ENCODE data around the gene GTPBP3. TPM values are rescaled to one million over a fixed set of nuclear protein-coding genes. Genes with fewer than 3 reads are reported as not detected.

The GTPBP3 gene
- total RNA-seq, 1 experiment from 2014 or later, result 21.5 TPM

DNA sequence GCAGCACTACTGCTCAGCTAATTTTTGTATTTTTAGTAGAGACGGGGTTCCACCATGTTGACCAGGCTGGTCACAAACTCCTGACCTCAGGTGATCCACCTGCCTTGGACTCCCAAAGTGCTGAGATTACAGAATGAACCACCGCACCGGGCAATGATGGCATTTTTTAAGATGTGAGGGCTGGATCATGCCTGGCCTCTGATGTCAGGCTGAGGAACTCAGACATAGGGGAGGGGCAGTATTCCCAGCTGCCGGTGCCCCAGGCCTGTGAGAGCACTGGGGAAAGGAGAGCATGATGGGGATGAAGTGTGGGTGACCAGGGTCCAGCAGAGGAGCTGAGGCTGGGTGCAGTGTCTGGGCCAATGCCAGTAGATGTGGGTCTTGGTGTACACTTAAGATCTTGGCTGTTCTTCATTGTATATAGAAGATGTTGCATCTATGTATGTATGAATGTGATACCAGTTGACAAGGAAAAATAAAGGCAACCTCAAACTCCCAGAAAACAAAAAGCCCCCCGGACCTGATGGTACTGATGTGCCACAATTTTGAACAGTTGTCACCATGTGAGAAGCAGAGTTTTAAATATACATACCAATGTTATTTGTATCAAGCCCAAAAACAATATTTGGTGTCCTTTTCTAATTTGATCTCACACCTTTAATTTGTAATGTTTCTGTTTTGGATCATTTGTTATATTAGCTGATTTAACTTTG, 43.2 kb downstream of the GTPBP3 start:
- no peak for DNase-seq (ENCODE audit: low spot score)

DNA sequence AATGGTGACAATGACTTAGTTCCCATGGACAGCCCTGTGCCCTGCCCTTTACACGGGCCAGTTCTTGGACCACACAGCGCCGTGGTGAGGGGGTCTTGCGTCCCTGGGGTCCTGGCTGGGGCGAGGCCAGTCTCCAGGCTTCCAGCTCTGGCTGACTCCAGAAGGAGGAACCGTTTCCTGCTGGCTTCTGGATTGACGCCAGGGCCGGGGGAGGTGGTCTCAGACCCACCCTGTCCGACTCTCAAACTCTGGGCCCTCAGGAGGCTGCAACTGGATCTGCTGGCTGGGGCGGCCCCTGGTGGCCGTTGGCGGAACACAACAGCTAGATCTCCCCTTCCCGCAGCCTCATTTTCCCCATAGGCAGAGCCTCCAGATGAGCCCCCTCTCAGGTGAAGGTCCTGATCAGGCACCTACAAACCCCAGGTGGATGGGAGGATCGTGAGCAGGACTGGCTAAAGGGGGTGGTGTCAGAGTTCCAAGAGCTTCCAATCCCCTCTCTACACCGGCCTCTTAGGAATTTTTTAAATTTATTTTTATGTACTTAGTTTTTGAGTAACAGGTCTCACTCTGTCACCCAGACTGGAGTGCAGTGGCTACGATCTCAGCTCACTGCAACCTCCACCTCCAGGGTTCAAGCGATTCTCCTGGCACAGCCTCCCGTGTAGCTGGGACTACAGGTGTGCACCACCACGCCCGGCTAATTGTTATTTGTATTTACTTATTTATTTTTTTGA, 48.7 kb downstream of the GTPBP3 start:
- peak; percentile 43 for DNase-seq (ENCODE audit: low spot score)

DNA sequence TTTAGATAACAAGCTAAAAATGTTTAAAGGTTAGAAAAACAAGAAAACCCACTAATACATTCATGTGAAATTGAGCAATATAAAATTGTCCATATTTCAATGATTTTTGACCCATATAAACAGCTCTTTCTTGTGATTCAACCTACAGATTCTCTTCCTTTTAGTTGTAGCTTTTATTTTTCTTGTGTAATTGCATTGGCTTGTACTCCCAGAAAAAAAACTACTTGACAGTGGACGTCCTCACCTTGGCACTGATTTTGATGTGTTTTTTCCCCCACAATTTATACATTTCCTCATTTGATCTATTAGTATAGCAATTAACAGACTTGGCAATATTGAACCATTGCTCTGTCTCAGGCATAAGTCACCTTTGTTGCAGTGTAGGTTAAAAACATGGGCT, 51.9 kb downstream of the GTPBP3 start:
- no peak for DNase-seq (ENCODE audit: low spot score)

DNA sequence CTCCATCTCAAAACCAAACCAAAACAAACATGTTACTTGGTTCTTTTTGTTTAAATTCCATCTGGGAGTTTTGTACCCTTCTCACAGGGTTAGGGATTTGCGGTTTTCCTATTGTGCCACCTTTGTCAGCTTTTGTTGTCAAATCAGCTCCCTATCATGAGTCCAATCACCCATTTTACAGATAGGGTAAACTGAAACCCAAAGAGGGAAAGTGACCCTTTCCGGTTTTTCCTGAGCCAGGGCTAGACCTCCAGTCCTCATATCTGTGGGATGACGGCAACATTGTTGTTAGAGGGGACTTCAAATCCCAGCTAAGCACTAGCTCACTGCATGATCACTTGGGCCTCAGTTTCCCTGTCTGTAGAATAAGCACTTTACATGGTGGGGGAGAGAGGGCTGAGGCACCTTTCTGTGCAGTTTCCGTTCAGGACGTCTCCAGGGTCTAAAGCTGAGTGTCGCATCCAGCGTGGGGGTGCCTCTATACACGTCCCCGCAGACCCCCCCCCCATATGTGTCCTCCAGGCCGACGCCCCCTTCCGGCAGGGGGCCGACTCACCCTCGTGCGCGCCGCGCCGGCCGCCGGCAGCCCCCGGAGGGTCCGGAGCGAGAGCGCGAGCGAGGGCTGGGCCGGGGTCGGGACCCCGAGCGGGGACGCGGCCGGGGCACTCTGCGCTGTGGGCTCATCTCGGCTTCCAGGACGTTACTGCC, 52.8 kb downstream of the GTPBP3 start:
- no peak for DNase-seq (ENCODE audit: low spot score)

DNA sequence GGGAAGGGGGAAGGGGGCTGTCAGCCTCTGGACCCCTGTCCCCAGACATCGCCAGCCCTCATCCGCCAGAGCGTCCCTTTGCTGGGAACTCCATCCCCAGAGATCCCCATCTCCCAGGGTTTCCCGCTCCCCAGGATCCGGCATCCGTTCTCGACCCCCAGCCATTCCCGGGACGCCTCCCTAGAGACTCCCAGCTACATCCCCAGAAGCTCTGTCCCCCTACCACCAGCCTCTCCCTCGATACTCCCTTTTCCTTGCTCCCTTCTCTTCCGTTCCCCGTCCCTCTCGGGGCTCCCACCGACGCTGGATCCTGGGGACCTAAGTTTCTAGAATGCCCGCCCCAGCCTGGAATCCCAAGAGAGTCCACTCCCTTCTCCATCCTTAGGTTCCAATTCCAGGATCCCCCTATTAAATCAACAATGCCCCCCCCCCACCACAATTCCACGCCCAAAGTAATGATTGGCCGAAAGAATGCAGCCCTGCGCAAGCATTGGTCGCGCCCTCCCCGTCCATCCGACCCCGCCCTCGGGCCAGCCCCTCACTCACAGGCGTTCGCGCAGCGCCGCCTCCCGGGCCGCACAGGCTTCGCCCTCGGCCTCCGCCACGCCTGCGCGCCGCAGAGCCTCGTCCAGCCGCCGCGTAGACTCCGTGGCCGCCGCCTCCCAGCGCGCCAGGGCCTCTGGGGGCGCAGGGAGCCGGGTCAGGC, 53.5 kb downstream of the GTPBP3 start:
- peak; percentile 84 for DNase-seq (ENCODE audit: low spot score)

DNA sequence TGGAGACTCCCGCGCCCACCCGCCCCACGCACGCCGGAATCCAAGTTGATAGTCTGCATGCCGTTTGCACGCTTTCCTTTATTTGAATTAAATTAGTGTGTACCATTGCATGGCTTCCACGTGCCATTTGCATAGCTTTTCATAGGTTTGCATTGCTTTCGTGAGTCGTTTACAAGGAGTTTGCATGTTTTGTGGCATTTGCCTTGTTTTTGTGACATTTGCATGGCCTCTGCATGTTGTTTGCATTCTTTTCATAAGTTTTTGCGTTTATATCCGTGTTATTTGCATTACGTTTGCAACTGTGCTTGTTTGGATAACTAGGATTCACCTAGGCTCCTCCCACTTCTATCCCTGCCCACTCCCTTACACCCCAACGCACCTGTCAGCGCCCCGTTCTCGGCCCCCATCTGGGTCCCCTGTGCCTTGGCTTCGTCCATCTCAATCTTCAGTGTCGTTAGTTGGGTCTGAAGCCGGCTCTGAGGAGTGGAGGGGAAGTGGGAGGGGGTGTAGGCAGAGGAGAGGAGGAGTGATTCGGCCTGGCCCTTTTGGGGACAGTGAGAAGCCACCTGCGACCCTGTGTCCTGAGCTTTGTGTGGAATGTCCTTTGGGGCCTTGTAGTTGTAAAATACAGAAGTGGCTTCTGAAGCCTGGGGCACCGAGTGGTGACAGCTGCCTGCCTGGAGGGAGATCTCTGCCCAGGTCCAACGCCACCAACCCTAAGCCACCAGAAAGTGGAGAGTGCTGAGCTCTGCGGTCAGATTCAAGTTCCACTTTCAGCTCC, 54.2 kb downstream of the GTPBP3 start:
- DNase-seq (ENCODE audit: low spot score), result no peak

Other genes starting within 250 kb of the GTPBP3 start
- gene USE1, start 122.2 kb upstream of the GTPBP3 start, total RNA-seq (2014; rRNA removed; shearing (Covaris generic)), result 16.1 and 21.2 TPM in 2 replicates
- 3.1 and 4.7 TPM in 2 replicates for gene OCEL1, start 111.3 kb upstream of the GTPBP3 start, total RNA-seq (2014; rRNA removed; shearing (Covaris generic))
- gene NR2F6, start 91.6 kb upstream of the GTPBP3 start, total RNA-seq (2014; rRNA removed; shearing (Covaris generic)), result 54.5 and 70.9 TPM in 2 replicates
- not detected in 2 replicates for gene USHBP1, start 72.8 kb upstream of the GTPBP3 start, total RNA-seq (2014; rRNA removed; shearing (Covaris generic))
- 161 and 209 TPM in 2 replicates for gene BABAM1, start 70.1 kb upstream of the GTPBP3 start, total RNA-seq (2014; rRNA removed; shearing (Covaris generic))
- 0.24 and 0.60 TPM in 2 replicates for gene ANKLE1, start 55.7 kb upstream of the GTPBP3 start, total RNA-seq (2014; rRNA removed; shearing (Covaris generic))
- 20.7 and 31.1 TPM in 2 replicates for gene ABHD8, start 34.1 kb upstream of the GTPBP3 start, total RNA-seq (2014; rRNA removed; shearing (Covaris generic))
- gene MRPL34, start 31.7 kb upstream of the GTPBP3 start, total RNA-seq (2014; rRNA removed; shearing (Covaris generic)), result 79.1 and 183 TPM in 2 replicates
- 89.1 and 104 TPM in 2 replicates for gene DDA1, start 28.0 kb upstream of the GTPBP3 start, total RNA-seq (2014; rRNA removed; shearing (Covaris generic))
- 4.2 and 5.1 TPM in 2 replicates for gene ANO8, start 2.7 kb upstream of the GTPBP3 start, total RNA-seq (2014; rRNA removed; shearing (Covaris generic))
- not detected in 2 replicates for gene PLVAP, start 39.8 kb downstream of the GTPBP3 start, total RNA-seq (2014; rRNA removed; shearing (Covaris generic))
- gene CCDC194, start 56.6 kb downstream of the GTPBP3 start, total RNA-seq (2014; rRNA removed; shearing (Covaris generic)), result not detected in 2 replicates
- 0.29 and 1.7 TPM in 2 replicates for gene BST2, start 68.1 kb downstream of the GTPBP3 start, total RNA-seq (2014; rRNA removed; shearing (Covaris generic))
- gene MVB12A, start 82.5 kb downstream of the GTPBP3 start, total RNA-seq (2014; rRNA removed; shearing (Covaris generic)), result 105 and 141 TPM in 2 replicates
- gene TMEM221, start 111.1 kb downstream of the GTPBP3 start, total RNA-seq (2014; rRNA removed; shearing (Covaris generic)), result 0.07 TPM in 1 of 2 replicates, not detected in the other
- gene NXNL1, start 123.4 kb downstream of the GTPBP3 start, total RNA-seq (2014; rRNA removed; shearing (Covaris generic)), result not detected in 2 replicates
- 14.9 and 16.7 TPM in 2 replicates for gene SLC27A1, start 133.0 kb downstream of the GTPBP3 start, total RNA-seq (2014; rRNA removed; shearing (Covaris generic))
- gene PGLS, start 174.1 kb downstream of the GTPBP3 start, total RNA-seq (2014; rRNA removed; shearing (Covaris generic)), result 67.3 and 71.1 TPM in 2 replicates
- gene COLGALT1, start 218.1 kb downstream of the GTPBP3 start, total RNA-seq (2014; rRNA removed; shearing (Covaris generic)), result 161 and 173 TPM in 2 replicates

Measured in A172 (cell line).